ENCODE data around the gene HSPA5. TPM values are rescaled to one million over a fixed set of nuclear protein-coding genes. Genes with fewer than 3 reads are reported as not detected.

HSPA5 gene
- total and polyA plus RNA-seq, 4 donors = 108 to 342 (median 237) TPM

DNA sequence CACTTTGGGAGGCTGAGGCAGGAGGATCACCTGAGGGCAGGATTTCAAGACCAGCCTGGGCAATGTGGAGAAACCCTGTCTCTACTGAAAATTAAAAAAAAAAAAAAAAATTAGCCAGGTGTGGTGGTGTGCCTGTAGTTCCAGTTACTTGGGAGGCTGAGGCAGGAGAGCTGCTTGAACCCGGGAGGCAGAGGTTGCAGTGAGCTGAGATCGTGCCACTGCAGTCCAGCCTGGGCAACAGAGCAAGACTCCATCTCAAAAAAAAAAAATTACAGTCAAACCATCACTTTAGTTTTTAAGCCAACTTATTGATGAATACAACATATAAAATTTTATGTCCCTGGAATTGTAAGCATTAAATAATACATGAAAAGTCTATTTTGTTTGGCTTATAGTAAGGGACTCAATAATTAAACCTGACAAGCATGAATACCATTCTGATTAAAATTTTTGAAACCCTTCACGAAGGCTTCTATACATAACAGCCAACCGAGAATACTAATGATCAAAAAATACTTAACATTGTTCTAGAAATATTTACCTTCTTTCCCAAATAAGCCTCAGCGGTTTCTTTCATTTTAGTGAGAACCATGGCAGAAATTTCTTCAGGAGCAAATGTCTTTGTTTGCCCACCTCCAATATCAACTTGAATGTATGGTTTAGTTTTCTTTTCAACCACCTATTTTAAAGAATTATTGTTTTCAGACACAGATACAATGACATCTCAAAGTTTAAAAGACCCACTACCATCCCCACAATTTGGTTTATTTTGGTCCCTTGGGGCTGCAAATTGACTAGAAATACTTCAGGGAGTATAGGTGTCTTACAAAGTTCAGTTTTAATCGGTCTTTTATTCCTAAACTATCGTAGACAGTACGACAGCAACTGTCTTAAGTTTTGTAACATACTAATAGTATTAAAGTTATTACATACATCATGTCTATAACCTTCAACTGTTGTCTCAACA lies 1.2 kb downstream of the HSPA5 start (continued):
- TF ChIP-seq GABPA (IDR thresholded peaks at IDR 0.05 in 1 of 2, conservative IDR thresholded peaks at IDR 0.05 in 1 of 2) (no peak), FOXA2 (IDR thresholded peaks at IDR 0.05) (no peak), JUND (IDR thresholded peaks at IDR 0.05) (no peak)
- TF ChIP-seq, protein P1, sequence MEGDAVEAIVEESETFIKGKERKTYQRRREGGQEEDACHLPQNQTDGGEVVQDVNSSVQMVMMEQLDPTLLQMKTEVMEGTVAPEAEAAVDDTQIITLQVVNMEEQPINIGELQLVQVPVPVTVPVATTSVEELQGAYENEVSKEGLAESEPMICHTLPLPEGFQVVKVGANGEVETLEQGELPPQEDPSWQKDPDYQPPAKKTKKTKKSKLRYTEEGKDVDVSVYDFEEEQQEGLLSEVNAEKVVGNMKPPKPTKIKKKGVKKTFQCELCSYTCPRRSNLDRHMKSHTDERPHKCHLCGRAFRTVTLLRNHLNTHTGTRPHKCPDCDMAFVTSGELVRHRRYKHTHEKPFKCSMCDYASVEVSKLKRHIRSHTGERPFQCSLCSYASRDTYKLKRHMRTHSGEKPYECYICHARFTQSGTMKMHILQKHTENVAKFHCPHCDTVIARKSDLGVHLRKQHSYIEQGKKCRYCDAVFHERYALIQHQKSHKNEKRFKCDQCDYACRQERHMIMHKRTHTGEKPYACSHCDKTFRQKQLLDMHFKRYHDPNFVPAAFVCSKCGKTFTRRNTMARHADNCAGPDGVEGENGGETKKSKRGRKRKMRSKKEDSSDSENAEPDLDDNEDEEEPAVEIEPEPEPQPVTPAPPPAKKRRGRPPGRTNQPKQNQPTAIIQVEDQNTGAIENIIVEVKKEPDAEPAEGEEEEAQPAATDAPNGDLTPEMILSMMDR (IDR thresholded peaks at IDR 0.05; ENCODE audit: low read depth, low read length, missing input control) = no peak
- TF ChIP-seq, protein P2, sequence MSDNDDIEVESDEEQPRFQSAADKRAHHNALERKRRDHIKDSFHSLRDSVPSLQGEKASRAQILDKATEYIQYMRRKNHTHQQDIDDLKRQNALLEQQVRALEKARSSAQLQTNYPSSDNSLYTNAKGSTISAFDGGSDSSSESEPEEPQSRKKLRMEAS (IDR thresholded peaks at IDR 0.05) = no peak

DNA sequence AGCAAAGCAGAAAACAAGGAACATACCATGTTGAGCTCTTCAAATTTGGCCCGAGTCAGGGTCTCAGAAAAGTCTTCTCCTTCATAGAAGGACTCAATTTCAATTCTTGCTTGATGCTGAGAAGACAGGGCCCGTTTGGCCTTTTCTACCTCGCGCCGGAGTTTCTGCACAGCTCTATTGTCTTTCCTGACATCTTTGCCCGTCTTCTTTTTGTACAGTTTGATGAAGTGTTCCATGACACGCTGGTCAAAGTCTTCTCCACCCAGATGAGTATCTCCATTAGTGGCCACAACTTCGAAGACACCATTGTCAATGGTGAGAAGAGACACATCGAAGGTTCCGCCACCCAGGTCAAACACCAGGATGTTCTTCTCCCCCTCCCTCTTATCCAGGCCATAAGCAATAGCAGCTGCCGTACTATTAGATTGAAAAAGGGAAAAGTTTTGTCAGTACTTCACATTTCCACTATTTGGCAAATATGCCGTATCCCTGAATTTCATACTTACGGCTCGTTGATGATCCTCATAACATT lies 2.2 kb downstream of the HSPA5 start:
- 61% methylated on average over 14 of the region's 14 CpGs for WGBS
- Histone ChIP-seq H3K27me3 (ENCODE audit: control insufficient read depth in 4 of 4, insufficient read depth in 4 of 4, low read length in 3 of 4) (no peaks in the 10 kb centered on the region), H3K4me3 (ENCODE audit: low read depth in 1 of 3, low read length in 3 of 3) (peak overlapping the region; percentile 47 to 96 (median 78)), H3K9me3 (ENCODE audit: control insufficient read depth in 4 of 4, low read length in 3 of 4) (no peaks in the 10 kb centered on the region), H3K36me3 (ENCODE audit: control insufficient read depth in 4 of 4, insufficient read depth in 3 of 4, low read depth in 1 of 4, low read length in 3 of 4) (peaks cover 5 to 47% (median 36%) of the 10 kb centered on the region in 4 donors), H3K4me1 (ENCODE audit: control insufficient read depth in 4 of 4, insufficient read depth in 4 of 4, low read length in 3 of 4) (peaks cover 2 to 56% (median 45%) of the 10 kb centered on the region in 4 donors), H3K27ac (ENCODE audit: low read depth in 1 of 2, low read length in 2 of 2) (no peak overlapping the region), H3K9ac (ENCODE audit: low read depth in 1 of 2, low read length in 2 of 2) (peak overlapping the region; percentile 26 to 56)
- no peak for DNase-seq (ENCODE audit: low spot score)
- TF ChIP-seq YY1 (IDR thresholded peaks at IDR 0.05) (no peak), GABPA (IDR thresholded peaks at IDR 0.05 in 1 of 2, conservative IDR thresholded peaks at IDR 0.05 in 1 of 2) (no peak), ATF3 (IDR thresholded peaks at IDR 0.05) (no peak), NR2F2 (IDR thresholded peaks at IDR 0.05) (no peak), JUND (IDR thresholded peaks at IDR 0.05) (no peak), HNF4A (conservative IDR thresholded peaks at IDR 0.05) (no peak), REST (IDR thresholded peaks at IDR 0.05) (no peak), TAF1 (conservative IDR thresholded peaks at IDR 0.05) (no peak)
- TF ChIP-seq, protein P1 (IDR thresholded peaks at IDR 0.05; ENCODE audit: low read depth, low read length, missing input control) = no peak
- TF ChIP-seq, protein P2 (IDR thresholded peaks at IDR 0.05) = no peak
